GM13976 (cell line): ENCODE results near the gene MVD.

ENCODE experiments used
- DNase-seq: peaks from one replicate; pipeline ENCODE4 v3.0.0; 2012; ENCODE audit warnings: low spot score
- CTCF ChIP-seq: IDR thresholded peaks from 2 replicates; pipeline ENCODE4 v1.5.1; 2012; ENCODE audit warnings: borderline replicate concordance, mild to moderate bottlenecking; ENCODE audit not compliant: insufficient read depth; ENCODE audit errors: extremely low read depth, missing control alignments, control extremely low read depth
- in situ Hi-C: fragments of 300-500 bp; cut with MboI; formaldehyde crosslinking; loops from one replicate; pipeline ENCODE4 v1.12.0; 2022; ENCODE audit warnings: low sequenced_read_pairs, mixed read lengths, inconsistent platforms; ENCODE audit not compliant: unreplicated experiment

Gene MVD

GRCh38 chr16:88624977-88625576 is 37.8 kb downstream of the MVD start:
- in situ Hi-C loops, result no loop called here
- no peak for DNase-seq
- no peak for TF ChIP-seq CTCF

- no peak for TF ChIP-seq CTCF
- no peak for DNase-seq
- in situ Hi-C loops, result no loop called here
These were observed 38.4 kb downstream of the MVD start for GRCh38 chr16:88624481-88624880.

- no peak for TF ChIP-seq CTCF
- no peak for DNase-seq
- in situ Hi-C loops, result no loop called here
These were observed 39.0 kb downstream of the MVD start for GRCh38 chr16:88623858-88624257.

DNA sequence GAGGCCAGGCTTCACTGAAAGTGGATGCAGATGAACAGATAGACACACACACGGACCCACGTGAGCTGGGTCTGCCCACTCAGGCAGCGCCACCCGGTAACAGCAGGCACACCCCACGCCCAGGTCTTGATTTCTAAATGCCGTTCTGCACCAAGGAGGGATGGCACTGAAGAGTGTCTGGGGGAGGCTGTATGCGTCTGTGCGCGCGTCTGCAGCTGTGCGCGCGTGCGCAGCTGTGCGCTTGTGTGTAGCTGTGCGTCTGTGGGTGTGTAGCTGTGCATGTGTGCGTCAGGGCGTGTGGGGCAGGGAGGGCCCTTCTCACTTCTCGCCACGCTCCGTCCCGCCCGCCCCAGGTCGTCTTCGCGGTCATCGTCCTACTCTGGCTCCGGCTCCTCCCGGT is 40.0 kb downstream of the MVD start:
- no peak for DNase-seq
- in situ Hi-C loops, result no loop called here
- no peak for TF ChIP-seq CTCF

GRCh38 chr16:88622125-88622524 is 40.8 kb downstream of the MVD start:
- TF ChIP-seq CTCF, result no peak
- in situ Hi-C loops, result no loop called here

DNA sequence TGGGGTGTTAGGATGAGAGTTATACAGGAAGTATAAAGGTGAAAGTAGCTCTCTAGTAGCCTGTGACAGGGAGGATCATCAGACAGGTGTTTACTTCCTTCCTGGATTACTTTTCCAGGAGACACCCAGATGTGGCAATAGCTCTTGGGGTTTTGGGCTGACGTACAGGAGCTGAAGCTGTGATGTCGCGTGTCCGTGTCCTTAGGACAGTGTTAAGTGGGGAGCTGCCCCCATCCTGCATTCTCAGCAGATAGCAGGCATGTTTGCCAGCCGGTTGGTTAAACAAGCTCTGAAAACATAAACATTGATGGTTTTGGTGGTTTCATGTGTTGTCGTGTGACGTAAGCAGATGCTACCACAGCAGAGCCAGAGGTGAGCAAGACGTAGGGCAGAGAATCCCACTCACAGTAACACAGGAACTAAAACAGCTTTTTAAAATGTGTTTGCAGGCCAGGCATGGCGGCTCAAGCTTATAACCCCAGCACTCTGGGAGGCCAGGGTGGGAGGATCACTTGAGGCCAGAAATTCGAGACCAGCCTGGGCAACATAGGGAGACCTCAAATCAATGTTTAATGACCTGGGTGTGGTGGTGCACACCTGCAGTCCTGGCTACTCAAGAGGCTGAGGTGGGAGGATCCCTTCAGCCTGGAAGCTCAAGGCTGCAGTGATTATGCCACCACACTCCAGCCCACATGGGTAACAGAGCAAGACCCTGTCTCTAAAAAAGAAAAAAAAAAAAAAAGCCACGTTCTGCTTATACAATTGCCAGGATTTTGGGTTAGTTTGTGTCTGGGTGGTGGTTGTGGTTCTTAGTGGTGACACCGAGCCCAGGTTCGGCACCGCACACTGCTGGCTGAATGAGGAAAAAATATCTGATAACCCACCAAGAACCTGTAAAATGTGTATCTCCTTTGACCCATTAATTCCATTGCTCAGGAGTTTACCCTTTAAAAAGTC is 42.8 kb downstream of the MVD start:
- in situ Hi-C loops, result no loop called here
- no peak for TF ChIP-seq CTCF
- DNase-seq, result no peak

More at GRCh38 chr16:88622125-88622524, 40.8 kb downstream of the MVD start:
- DNase-seq, result no peak
